Kidney capillary endothelial cell (primary cell): ENCODE measurements around the gene TRABD2B.

Experiments used
- DNase-seq: peaks from one replicate; pipeline ENCODE4 v3.0.0-alpha.2; 2018; ENCODE audit warnings: low spot score

TRABD2B gene

DNA sequence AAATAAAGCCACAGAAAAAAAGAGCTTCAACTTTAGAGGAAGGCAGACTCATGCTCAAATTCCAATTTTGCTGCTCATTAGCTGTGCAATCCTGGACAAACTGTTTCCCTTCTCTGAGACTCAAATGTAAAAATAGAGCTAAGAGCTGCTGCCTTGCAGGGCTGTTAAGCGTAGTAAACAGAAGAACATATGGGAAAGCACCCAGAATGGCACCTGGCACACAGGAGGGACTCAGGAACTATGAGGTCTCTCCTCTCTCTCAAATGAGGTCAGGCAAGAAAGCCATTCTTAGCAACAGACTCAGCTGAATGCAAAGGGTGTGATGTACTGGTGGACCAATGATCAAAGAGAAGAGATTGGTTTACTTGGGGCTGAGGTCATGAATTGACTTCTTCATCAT, 61.3 kb downstream of the TRABD2B start:
- no peak for DNase-seq

DNA sequence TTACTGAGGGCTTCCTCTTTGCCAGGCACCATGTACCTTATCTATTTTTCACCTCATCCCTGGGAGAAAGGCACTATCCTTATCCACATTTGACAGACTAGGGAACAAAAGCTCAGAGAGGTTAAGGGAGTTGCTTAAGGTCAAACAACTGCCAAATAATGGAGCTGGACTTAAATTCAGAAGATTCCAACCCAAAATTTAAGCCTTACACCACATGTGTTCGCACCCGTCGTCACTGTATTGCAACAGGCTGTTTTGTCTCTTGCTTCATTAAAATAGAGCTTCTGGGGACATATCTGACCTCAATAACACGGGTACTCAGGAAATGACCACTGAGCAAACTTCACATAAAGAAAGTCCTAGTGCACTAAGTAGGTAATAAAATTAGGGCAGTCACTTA, 62.0 kb downstream of the TRABD2B start:
- no peak for DNase-seq

DNA sequence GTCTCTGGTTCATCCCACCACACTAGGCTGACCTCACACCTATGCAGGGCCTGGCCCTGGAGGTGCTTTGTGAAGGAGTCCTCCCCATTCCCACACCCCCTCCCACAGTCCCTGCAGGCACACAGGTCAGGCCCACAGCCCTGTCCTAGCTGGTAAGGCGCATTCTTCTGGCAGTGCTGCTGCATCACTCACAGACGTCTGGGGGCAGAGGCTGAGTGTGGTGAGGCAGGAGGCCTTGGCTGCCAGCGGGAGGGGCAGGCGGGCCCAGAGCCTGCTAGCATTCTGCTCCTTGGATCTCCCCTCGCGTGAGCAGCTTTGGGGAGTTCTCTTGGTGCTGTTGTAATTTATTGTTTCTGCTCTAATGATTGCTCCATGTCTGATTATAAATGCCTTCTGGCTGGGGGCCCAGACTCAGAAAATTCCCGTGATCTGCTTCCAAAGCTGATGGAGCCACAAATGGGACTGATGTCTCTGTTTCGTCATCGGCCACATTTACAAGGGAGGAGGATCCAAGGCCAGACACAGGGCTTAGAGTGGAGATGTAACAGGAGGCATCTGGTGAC, 62.9 kb downstream of the TRABD2B start:
- DNase-seq, result no peak

DNA sequence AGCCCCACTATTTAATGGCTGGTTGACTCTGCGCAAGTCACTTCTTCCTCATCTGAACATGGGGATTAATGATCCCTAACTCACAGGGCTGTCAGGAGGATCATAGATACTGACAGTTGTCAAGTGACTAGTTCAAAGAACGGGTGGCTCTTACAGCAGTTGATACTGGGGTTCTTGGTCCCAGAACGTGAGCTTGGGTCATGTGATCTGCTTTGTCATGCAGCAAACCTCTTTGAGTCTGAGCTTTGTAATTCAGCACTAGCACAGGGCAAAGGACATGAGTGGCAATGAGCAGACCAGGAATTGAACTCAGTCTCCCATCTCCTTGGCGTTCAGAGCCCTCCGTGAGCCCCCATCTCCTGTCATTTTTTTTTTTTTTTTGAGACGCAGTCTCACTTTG, 64.4 kb downstream of the TRABD2B start:
- DNase-seq, result no peak

DNA sequence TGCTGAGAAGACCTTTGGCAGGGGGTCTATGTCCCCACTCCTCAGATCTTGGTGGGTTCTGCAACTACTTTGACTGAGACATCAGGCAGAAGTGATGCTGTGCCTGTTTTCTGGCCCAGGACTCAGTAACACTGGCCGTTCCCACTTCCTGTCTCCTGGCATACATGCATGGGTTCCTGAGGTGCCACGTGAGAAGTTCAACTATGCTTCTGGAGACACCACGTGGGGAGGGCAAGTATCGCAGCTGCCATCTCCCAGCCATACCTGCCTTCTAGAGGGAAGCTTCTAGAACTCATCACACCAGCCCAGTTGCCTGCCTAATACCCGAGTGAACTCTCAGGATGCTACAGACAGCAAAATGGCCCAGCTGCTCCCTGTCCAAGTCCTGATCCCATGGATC, 65.8 kb downstream of the TRABD2B start:
- DNase-seq, result peak; percentile 36

DNA sequence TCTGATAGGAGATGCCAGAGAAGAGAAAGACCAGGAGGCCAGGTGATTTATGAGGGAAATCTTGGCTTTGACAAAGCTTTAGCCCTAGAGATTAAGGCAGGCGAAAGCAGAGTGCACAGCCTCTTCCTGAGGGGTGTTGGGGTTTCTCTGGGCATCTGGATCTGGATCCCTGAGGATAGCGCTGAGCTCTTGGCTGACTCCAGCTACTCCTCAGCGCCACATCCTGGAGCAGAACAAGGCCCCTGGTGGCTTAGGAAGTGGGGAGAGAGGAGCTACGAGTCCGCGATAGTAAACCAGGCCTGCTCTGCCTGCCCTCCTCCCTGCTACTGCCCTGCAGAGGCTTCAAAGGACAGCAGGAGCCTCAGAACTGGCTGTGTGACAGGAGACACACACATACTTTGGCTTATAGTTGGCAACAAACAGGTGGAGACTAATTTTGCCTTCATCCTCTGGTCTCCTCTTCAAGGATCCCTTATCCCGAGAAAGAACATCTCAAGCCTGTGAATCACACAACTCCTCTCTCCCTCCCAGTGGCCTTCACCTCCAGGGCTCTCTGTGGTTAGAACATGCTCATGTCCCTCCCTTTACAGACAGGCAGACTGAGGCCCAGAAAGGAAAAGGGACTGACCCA, 66.9 kb downstream of the TRABD2B start:
- DNase-seq, result no peak

DNA sequence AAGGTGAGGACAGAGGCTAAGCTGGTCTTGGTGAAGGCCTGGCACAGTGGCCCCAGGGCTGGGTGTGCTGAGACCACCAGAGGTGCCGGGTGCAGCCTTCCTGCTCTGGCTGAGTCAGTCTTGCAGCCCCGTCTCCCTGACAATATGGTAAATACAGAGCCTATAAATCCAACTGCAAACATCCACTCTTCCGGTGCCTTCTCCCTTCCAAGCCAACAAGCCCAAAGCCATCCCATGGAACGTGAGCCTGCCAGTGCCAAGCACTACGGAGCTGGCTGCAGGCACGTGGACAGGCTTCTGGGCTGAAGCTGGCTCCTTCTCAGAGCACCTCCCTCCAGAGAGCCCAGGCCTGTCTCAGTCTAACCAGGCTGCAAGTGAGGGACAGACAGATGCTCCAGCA, 70.0 kb downstream of the TRABD2B start:
- DNase-seq, result no peak

DNA sequence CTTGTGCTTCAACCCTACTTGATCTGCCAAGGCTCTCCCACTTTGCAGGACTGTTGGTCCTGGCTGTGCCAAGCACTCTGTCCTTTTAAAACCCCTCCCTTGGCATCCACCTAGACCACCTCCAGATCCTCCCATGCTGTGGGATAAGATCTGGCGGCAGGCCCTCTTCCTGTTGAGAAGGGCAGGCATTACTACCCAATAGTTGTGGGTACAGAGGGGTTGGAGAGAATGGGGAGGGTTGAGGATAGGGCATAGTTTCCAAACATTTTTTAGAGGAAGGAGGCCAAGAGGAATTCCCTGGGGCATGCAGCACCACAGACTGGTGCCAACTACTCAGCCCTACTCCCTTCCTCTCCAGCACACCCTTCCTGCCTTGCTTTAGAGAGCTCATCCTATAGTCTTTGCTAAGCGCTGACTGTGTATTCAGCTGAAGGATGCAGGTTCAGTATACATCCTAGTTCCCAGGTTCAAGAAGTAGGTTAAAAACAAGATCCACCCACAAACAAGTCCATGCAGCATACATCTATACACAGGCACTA, 70.7 kb downstream of the TRABD2B start:
- no peak for DNase-seq

DNA sequence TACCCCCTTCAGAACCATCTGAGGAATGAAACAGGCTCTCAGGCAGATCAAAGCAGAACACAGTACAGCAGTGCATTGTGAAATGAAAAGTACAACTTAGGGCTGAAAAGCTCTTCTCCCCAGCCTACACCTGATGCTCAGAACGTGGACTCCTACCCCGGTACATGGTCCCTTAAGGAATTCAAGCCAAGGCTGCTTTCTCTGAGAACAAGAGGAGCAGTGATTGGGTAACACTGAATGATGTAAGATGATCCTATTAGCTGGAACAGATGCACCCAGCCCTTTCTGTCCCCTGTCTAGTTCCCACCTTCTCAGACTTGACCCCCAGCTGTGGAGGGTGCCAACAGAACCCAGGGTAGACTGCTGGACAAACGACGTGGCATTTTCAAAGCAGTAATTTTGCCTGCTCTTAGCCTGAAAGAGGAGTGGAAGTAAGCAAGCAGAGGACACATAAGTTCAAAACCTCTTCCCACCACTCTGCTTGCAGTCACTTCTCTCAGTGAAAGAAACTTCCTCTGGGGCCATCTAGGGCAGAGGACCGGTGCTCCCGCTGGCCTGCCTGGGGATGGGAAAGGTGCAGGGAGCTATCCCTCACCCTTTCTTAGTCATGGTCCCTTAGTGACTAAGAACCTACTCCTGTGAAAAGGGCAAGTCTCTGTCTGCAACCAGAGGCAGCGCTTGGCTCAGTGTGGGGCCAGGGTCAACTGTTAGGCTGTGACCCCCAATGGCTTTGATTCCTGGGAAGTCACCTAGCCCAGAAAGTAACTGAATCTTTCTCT, 72.7 kb downstream of the TRABD2B start:
- DNase-seq, result no peak

DNA sequence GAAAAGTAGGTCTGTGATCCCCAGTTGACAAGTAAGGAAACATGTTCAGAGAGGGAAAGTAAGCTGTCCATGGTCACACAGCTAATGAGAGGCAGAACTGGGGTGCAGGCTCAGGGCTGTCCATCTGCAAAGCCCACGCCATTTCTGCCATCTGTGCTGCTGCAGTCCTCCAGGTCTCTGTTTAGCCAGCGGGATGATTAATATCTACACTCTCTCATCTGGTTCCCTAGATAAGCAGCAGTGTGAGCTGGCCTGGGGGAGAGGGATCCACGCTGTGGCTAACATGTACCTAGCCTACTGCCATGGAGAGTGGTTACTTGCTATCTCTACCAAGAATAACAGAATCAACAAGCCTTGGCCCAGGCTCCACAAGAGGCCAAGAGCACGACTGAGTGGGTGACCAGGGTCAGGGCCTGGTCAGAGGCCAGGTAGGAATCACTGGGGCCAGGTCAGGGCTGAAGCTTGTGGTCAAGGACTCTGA, 75.2 kb downstream of the TRABD2B start:
- DNase-seq, result no peak

DNA sequence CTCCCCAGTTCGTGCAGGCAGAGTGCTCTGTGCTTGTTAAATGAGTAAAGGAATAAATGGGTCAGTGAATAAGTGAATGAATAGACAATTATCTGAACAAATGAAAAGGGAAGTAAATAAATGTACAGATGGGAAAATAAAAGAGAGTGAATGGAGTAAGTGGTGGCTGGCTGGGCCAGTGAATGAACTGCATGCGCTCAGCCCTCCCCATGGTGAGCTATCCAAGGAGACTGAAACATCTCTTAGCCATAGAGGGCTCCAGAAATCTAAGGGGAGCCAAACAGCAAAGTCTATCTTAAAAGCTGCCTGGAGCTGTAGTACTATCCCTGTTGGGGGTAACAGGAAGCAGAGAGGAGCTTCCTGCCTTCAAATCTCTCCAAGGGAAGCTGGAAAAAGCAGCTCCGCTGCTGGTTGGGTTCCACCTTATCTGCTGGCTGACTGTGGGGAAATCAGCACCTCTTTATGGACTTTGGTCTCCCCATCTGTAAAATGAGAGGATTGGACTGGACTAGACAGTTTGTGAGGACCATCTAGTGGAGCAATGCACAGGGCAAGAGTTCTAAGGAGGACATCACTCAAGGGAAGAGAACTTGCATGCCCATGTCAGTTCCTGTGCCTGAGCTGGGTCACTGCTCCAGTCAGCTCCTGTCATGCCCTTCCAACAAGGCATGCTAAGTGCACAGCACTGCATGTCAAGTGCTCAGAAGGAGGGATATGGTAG, 77.9 kb downstream of the TRABD2B start:
- DNase-seq, result no peak

DNA sequence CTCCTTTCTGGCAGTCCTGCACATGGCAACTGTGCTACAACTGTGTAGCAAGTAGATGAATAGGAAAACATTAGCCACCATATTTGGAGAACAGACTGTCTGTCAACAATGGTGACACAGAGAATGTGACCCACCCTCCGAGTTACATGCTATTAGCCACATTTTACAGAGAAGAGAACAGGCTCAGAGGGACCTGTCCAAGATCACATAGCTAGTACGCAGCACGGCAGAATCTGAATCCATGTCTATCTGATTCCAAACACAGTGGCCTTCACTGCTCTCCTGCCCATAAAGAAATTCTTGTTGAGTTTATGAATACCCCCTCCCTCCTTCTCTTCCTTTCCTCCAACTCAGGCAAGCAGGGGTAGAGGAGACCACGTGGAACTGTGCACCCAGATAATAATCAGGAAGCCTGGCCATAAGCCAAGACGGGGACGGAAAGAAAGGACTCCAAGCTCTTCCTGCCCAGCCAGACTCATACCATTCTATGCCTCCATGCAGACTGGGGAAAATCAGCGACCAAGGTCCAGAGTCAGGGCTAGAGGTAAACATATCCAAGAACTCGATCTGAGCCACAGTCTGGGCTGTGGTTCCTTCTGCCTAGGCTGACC, 78.8 kb downstream of the TRABD2B start:
- peak; percentile 33 for DNase-seq

DNA sequence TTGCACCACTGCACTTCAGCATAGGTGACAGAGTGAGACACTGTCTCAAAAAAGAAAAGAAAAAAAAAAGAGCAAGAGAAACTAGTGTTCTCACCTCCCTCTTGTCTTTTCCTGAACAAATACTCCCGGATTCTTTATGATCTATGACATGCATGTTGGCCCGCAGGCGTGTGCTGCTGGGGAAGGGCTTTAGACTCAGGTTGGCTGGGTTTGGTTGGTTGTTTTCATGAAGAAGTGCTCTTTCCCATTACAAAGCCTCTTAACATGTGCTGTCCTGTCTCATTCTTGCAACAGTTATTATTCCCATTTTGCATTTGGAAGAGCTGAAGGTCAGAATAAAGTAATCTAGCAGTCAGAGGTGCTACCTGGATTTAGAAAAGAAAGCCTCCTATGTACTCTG, 79.5 kb downstream of the TRABD2B start:
- no peak for DNase-seq

DNA sequence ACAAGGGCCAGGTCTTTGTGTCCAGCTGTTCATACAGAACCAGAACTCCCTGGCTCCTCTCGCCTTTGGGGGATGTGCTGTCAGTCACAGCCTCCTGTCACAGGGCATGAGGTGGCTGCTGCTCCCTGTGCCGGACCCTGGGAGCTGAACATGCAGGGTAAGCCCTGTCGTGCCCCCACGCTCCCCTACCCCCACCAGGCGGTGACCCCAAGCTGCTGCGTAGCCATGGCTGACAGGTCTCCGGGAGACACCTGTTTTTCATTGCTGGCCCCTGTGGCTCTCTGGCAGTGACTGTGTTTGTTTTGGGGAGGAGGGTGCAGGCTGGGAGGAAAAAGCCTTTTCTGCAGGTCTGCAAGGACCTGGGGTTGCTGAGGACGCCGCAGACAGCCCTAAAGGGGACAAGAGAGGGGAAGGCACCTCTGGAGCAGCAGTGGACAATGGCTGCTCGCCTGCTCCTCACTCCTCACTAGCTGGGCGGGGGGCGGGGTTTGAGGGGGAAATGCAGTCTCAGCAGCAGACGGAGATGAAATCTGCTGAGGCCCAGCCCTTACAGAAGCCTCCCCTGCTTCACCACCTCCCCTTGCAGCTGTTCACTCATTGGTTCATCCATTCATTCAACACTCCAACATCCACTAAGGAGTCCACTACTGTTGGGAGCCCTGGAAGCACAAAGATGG, 81.4 kb downstream of the TRABD2B start:
- no peak for DNase-seq

DNA sequence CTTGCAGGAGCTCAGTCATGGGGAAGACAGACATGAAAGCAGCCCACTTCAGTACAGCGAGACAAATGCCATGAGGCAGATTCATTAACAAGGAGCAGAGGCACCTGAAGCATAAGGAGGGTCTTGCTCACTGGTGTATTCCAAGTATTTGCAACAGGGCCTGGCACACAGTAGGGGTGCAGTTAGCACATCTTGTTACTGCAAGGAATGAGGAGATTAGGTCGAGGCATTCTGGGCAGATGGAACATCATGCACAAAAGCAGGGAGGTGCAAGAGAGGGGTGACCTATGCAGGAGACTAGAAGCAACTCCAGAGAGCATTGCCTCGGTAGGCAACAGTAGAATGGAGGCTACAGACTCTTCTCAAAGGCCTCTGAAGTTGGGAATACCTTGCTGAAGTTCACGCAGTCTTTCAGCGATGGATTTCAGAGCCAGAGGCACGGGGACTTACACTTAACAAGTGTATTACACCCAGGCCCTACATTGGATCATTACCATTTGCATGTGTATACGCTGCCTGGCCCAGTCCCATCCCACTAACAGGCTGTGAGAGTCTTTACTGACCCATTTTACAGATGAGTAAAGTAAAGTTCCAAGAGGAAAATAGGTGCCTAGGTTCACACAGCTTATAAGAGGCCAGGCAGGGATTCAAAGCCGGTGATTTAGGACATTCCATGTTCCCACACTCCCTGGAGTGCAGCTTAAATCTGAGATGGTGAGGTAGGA, 82.1 kb downstream of the TRABD2B start:
- no peak for DNase-seq

DNA sequence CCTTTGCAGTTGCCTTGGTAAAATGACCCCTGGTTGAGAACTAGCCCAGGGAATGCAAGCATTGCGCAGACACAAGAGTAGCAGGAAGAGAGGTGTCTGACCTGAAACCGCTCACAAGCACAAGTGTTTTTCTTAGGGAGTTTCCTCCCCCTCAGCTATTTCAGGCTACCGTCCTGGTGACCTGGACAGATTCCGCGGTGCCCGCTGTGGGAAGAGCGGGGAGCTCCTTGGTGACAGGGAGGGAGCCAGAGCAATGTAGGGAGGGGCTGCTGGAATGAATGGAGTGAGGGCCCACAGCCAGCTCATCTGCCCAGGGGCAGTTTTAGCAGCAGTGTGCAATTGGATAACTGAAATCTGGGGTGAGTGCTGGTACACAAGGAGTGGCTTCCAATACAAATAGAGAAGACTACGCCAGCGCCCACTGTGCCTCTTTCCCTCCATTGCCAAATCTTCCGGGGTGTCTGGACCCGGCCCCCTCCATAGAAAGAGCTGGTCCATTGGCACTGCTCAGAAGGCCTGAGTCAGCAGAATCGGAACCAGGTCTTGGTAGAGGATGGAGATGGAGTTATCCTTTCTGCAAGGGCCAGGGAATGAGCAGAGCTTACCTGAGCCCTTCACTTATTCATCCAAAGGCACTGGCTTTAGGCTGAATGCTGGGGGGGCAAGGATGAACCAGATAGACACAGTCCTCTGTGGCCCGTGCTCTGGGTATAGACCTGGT, 82.8 kb downstream of the TRABD2B start:
- DNase-seq, result no peak

DNA sequence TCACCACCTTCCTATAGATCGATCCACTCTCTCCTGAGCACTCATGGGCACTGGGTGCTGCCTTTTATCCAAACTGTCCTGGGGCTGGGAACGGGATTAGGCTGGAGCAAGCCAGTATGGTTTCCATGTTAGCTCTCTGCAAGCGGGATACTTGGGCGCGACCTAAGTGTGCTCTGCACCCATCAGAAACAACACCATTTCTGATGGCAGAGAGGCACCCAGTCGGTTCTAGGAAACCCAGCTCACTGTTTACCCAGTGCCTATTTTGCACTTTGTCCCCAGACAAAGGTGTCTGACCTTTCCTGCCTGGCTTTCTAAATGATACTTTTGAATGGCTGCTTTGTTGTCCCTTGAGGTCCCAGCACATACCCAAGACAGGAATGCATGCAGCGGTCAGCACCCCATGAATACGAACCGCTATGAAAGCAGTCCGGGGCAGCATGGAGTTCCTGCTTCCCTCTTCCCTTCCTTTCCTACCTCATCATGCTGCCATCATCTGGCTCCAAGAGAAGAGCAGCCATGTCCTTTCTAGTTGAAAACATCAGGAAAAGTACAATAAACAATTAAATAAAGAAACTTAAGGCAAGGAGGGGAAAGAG, 83.9 kb downstream of the TRABD2B start:
- DNase-seq, result no peak

DNA sequence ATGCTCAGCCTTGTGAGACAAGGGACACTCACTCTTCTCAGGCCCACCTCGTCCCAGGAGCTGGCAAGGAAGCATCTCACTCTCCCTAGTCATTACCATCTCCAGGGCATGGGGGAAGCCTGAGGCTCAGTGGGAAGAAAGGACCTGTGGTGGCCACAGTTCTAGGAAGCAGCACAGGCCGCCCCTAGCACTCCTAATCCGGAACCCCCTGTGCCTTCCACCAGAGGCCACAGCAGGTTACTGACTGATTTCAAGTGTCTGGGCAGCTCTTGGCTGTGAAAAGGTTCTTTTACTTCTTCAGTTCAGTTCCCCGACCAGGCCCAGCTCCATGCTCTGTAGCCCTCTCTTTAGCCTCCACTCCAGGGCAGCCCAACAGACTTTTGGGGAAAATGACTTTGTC, 84.4 kb downstream of the TRABD2B start:
- DNase-seq, result no peak

DNA sequence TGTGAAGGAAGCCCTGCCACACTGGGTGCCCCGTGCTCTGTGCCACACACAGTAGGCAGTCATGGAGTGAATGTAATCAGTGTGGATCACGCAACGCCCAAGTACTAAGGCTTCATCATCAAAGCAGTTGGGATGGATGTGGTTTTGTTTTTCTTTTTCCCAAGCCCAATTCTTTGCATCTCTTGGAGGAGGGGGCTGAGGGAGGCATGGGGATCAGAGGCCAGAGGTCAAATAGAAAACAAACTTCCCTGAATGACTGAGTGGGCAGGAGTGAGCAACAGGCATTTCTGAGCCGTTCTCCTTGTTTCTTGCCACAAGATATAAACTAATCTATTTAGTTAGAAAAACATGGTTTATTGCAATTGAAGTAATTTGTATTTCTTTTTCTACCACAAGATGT, 85.3 kb downstream of the TRABD2B start:
- no peak for DNase-seq

DNA sequence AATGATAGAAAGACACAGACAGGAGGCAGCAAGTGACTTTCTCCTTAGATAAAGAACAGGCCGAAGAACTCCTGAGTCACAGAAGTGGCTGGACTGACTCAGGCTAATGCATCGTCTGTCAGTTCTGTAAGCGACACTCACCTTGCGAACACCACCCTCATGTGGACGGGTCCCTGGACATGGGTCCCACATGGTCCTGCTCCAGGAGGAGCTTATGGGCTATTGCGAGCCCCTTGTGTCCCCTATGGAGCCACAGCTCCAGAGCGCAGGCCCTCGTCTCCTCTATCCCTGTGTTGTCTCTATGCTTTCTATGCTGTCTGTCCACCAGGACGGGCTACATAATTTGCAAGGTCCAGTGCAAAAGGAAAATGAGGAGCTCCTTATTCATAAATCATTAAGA, 85.8 kb downstream of the TRABD2B start:
- no peak for DNase-seq
